IMR-90 (cell line): ENCODE results near the gene WDR70. TPM values are rescaled to one million over a fixed set of nuclear protein-coding genes. Genes with fewer than 3 reads are reported as not detected.

Experiments used
- ATAC-seq: fragments of 200-7000 bp; cut with Tn5 transposase; 2 replicates; pipeline ENCODE4 v1.9.1; 2020; ENCODE audit warnings: low read depth, mild to moderate bottlenecking, moderate library complexity
- BruUV-seq: library from RNA; stranded (reverse); fragments of 400-500 nt; replicated peaks from 2 replicates; lab custom pipeline; 2021; lab: Mats Ljungman, UMichigan
- CTCF ChIA-PET: fragments of 300-600 bp; formaldehyde crosslinking; extraction: SDS; loops from one replicate; lab custom pipeline; 2021; ENCODE audit warnings: antibody characterized with exemption; lab: Yijun Ruan, JAX
- POLR2A ChIA-PET: fragments of 300-600 bp; sonication (Branson Sonifier 250); formaldehyde crosslinking; loops from one replicate; lab custom pipeline; 2022; ENCODE audit warnings: antibody characterized with exemption; ENCODE audit not compliant: unreplicated experiment; lab: Charles Lee
- DNase-seq: peaks from one replicate; pipeline ENCODE4 v3.0.0; 2013
- H2AFZ ChIP-seq: replicated peaks from 2 replicates; pipeline ENCODE3; 2013; ENCODE audit warnings: low read length, mild to moderate bottlenecking; ENCODE audit not compliant: poor library complexity
- H2AK5ac ChIP-seq: 2 replicates; pipeline ENCODE4 v1.6.1; 2013; ENCODE audit warnings: low read depth, low read length, inconsistent platforms
- H2AK9ac ChIP-seq: replicated peaks from 2 replicates; pipeline ENCODE3; 2013; ENCODE audit warnings: mild to moderate bottlenecking, low read depth, low read length, moderate library complexity; ENCODE audit not compliant: poor library complexity
- H2BK120ac ChIP-seq: 2 replicates; pipeline ENCODE4 v1.6.1; 2013; ENCODE audit warnings: low read depth, low read length, inconsistent platforms
- H2BK15ac ChIP-seq: 3 replicates; pipeline ENCODE4 v1.6.1; 2013; ENCODE audit warnings: low read depth, low read length, inconsistent platforms
- H2BK20ac ChIP-seq: 2 replicates; pipeline ENCODE4 v1.6.1; 2013; ENCODE audit warnings: low read depth, mild to moderate bottlenecking, inconsistent platforms, low read length, moderate library complexity
- H2BK5ac ChIP-seq: 2 replicates; pipeline ENCODE4 v1.6.1; 2013; ENCODE audit warnings: mild to moderate bottlenecking, low read depth, low read length, inconsistent platforms; ENCODE audit not compliant: poor library complexity, severe bottlenecking
- H3K14ac ChIP-seq: replicated peaks from 2 replicates; pipeline ENCODE4 v1.6.1; 2013; ENCODE audit warnings: low read depth, low read length, inconsistent platforms
- H3K18ac ChIP-seq: 2 replicates; pipeline ENCODE4 v1.6.1; 2013; ENCODE audit warnings: low read depth, low read length, control low read depth
- H3K23ac ChIP-seq: 2 replicates; pipeline ENCODE4 v1.6.1; 2013; ENCODE audit warnings: low read depth, low read length, inconsistent platforms
- H3K27ac ChIP-seq: 2 replicates; pipeline ENCODE4 v1.5.1; 2013; ENCODE audit warnings: mild to moderate bottlenecking, control low read depth, low read length; ENCODE audit not compliant: insufficient read depth
- H3K27me3 ChIP-seq: 2 replicates; pipeline ENCODE4 v1.6.1; 2013; ENCODE audit warnings: low read length; ENCODE audit not compliant: control insufficient read depth, insufficient read depth
- H3K36me3 ChIP-seq: 2 replicates; pipeline ENCODE4 v1.6.1; 2013; ENCODE audit warnings: low read length, mixed read lengths; ENCODE audit not compliant: control insufficient read depth, insufficient read depth
- H3K4ac ChIP-seq: 2 replicates; pipeline ENCODE4 v1.6.1; 2013; ENCODE audit warnings: low read depth, low read length, inconsistent platforms
- H3K4me1 ChIP-seq: 2 replicates; pipeline ENCODE4 v1.6.1; 2013; ENCODE audit warnings: low read length, mixed read lengths; ENCODE audit not compliant: control insufficient read depth, insufficient read depth
- H3K4me2 ChIP-seq: 2 replicates; pipeline ENCODE4 v1.6.1; 2013; ENCODE audit warnings: low read depth, mild to moderate bottlenecking, control low read depth, low read length, moderate library complexity
- H3K4me3 ChIP-seq: 2 replicates; pipeline ENCODE4 v1.5.1; 2013; ENCODE audit warnings: low read depth, mild to moderate bottlenecking, control low read depth, low read length, moderate library complexity; ENCODE audit not compliant: insufficient read depth
- H3K56ac ChIP-seq: 2 replicates; pipeline ENCODE4 v1.6.1; 2013; ENCODE audit warnings: low read length, inconsistent platforms; ENCODE audit not compliant: insufficient read depth; ENCODE audit errors: extremely low read depth
- H3K79me1 ChIP-seq, 2 experiments: 2 replicates each; pipeline ENCODE4 v1.6.1; 2013; ENCODE audit warnings: low read length in 2 of 2, inconsistent platforms in 1 of 2, low read depth in 1 of 2
- H3K9ac ChIP-seq: 2 replicates; pipeline ENCODE4 v1.6.1; 2013; ENCODE audit warnings: low read depth, low read length, control low read depth
- H3K9me1 ChIP-seq: 2 replicates; pipeline ENCODE4 v1.6.1; 2013; ENCODE audit warnings: low read length, inconsistent platforms; ENCODE audit not compliant: insufficient read depth
- H3K9me3 ChIP-seq: 2 replicates; pipeline ENCODE4 v1.6.1; 2013; ENCODE audit warnings: low read length; ENCODE audit not compliant: control insufficient read depth, insufficient read depth
- H4K20me1 ChIP-seq: 2 replicates; pipeline ENCODE4 v1.6.1; 2013; ENCODE audit warnings: low read length, inconsistent platforms; ENCODE audit not compliant: insufficient read depth
- H4K5ac ChIP-seq: 2 replicates; pipeline ENCODE4 v1.6.1; 2013; ENCODE audit warnings: mild to moderate bottlenecking, low read depth, low read length, control low read depth
- H4K8ac ChIP-seq, 2 experiments: 2 replicates each; pipeline ENCODE4 v1.6.1; 2013; ENCODE audit warnings: low read depth in 2 of 2, low read length in 2 of 2, control low read depth in 1 of 2, inconsistent platforms in 1 of 2
- H4K91ac ChIP-seq: 2 replicates; pipeline ENCODE4 v1.6.1; 2013; ENCODE audit warnings: low read depth, low read length, inconsistent platforms; ENCODE audit not compliant: insufficient read depth
- BHLHE40 ChIP-seq: fragments of 150-350 bp; IDR thresholded peaks from 2 replicates; pipeline ENCODE4 v1.6.1; 2016; ENCODE audit warnings: mild to moderate bottlenecking, low read depth, low read length
- CEBPB ChIP-seq: IDR thresholded peaks from 2 replicates; pipeline ENCODE4 v1.6.1; 2012; ENCODE audit warnings: low read depth, low read length, improper control_type of control experiment
- CHD1 ChIP-seq: IDR thresholded peaks from 2 replicates; pipeline ENCODE4 v1.6.1; 2012; ENCODE audit warnings: low read depth, low read length, improper control_type of control experiment
- CTCF ChIP-seq: conservative IDR thresholded peaks from 2 replicates; pipeline ENCODE4 v1.5.1; 2012; ENCODE audit warnings: mild to moderate bottlenecking, low read depth, low read length, improper control_type of control experiment
- ELK1 ChIP-seq: fragments of 150-350 bp; IDR thresholded peaks from 2 replicates; pipeline ENCODE4 v1.6.1; 2016; ENCODE audit warnings: low read depth, mild to moderate bottlenecking, low read length, moderate library complexity, borderline replicate concordance
- FOS ChIP-seq: fragments of 150-350 bp; IDR thresholded peaks from 2 replicates; pipeline ENCODE4 v1.6.1; 2016; ENCODE audit warnings: low read depth, low read length
- MAFK ChIP-seq: IDR thresholded peaks from 2 replicates; pipeline ENCODE4 v1.6.1; 2012; ENCODE audit warnings: low read depth, low read length, improper control_type of control experiment
- MAZ ChIP-seq: IDR thresholded peaks from 2 replicates; pipeline ENCODE4 v1.6.1; 2012; ENCODE audit warnings: low read depth, mild to moderate bottlenecking, low read length, improper control_type of control experiment, moderate library complexity, borderline replicate concordance
- MXI1 ChIP-seq: IDR thresholded peaks from 2 replicates; pipeline ENCODE4 v1.6.1; 2012; ENCODE audit warnings: low read depth, mild to moderate bottlenecking, low read length, moderate library complexity, borderline replicate concordance
- NFE2L2 ChIP-seq: fragments of 150-350 bp; IDR thresholded peaks from 2 replicates; pipeline ENCODE4 v1.6.1; 2016; ENCODE audit warnings: low read depth, mild to moderate bottlenecking, low read length
- POLR2A ChIP-seq: IDR thresholded peaks from 2 replicates; pipeline ENCODE4 v1.6.1; 2012; ENCODE audit warnings: mild to moderate bottlenecking, low read depth, low read length
- RAD21 ChIP-seq: IDR thresholded peaks from 2 replicates; pipeline ENCODE4 v1.6.1; 2012; ENCODE audit warnings: low read length, improper control_type of control experiment
- RCOR1 ChIP-seq: IDR thresholded peaks from 2 replicates; pipeline ENCODE4 v1.6.1; 2012; ENCODE audit warnings: mild to moderate bottlenecking, low read length, improper control_type of control experiment; ENCODE audit not compliant: insufficient replicate concordance
- RFX5 ChIP-seq: IDR thresholded peaks from 2 replicates; pipeline ENCODE4 v1.8.0; 2012; ENCODE audit warnings: low read depth, mild to moderate bottlenecking, low read length, moderate library complexity
- SMC3 ChIP-seq: fragments of 150-350 bp; IDR thresholded peaks from 2 replicates; pipeline ENCODE4 v1.6.1; 2016; ENCODE audit warnings: low read depth, mild to moderate bottlenecking, antibody characterized with exemption, low read length, moderate library complexity
- USF2 ChIP-seq: fragments of 150-350 bp; IDR thresholded peaks from 2 replicates; pipeline ENCODE4 v1.6.1; 2017; ENCODE audit warnings: mild to moderate bottlenecking, antibody characterized with exemption, low read length, low read depth
- WGBS, 2 experiments: methylation state at CpG; one replicate each; pipeline versions ENCODE4 v1.1.5 to v1.1.7; 2013; ENCODE audit warnings: missing lambda C conversion rate in 2 of 2; ENCODE audit not compliant: insufficient read length in 1 of 2; ENCODE audit errors: extremely low coverage in 2 of 2; 5-methylcytosine and 5-hydroxymethylcytosine counted together
- dilution Hi-C: fragments of 300-500 bp; cut with HindIII; formaldehyde crosslinking; loops from one replicate; pipeline ENCODE4 v1.14.3; 2018; ENCODE audit warnings: low sequenced_read_pairs; ENCODE audit not compliant: unreplicated experiment
- in situ Hi-C: fragments of 300-500 bp; cut with MboI; formaldehyde crosslinking; loops from 3 replicates; pipeline ENCODE4 v1.14.3; 2019; ENCODE audit warnings: low sequenced_read_pairs, inconsistent platforms, mixed read lengths
- intact Hi-C: fragments of 100-400 bp; cut with micrococcal nuclease; formaldehyde crosslinking; loops from 2 replicates; pipeline ENCODE4 v1.10.0; 2022
- polyA plus RNA-seq, 3 experiments: library from polyadenylated mRNA; depleted of rRNA; stranded (reverse); fragments of >200 nt; gene quantifications; 2 replicates each; pipeline ENCODE4 v1.2.3, GENCODE V29; 2012; ENCODE audit warnings: low replicate concordance in 1 of 3
- total RNA-seq: library from RNA; depleted of rRNA; stranded (reverse); fragments of >200 nt; gene quantifications from 2 replicates; pipeline ENCODE4 v1.2.3, GENCODE V29; 2012

WDR70 gene
- total and polyA plus RNA-seq, 2 of the 4 experiments (the other 2 are of a cell fraction): 16.7 to 29.9 TPM

- Histone ChIP-seq H3K9me1 (no peaks in the 10 kb centered on the region), H2BK5ac (no peak overlapping the region), H4K5ac (no peak overlapping the region), H2BK15ac (no peak overlapping the region), H3K56ac (no peak overlapping the region), H3K9me3 (no peaks in the 10 kb centered on the region), H2AK5ac (no peak overlapping the region), H3K4me3 (no peak overlapping the region), H3K14ac (no peak overlapping the region), H4K8ac (no peak overlapping the region), H3K27ac (no peak overlapping the region), H3K27me3 (no peaks in the 10 kb centered on the region), H2AK9ac (no peak overlapping the region), H3K18ac (no peak overlapping the region), H3K23ac (no peak overlapping the region), H2BK20ac (no peak overlapping the region), H3K9ac (no peak overlapping the region), H2BK120ac (no peak overlapping the region), H3K79me1 (no peaks in the 10 kb centered on the region; a peak in 1 of 4 replicates), H3K4me2 (no peak overlapping the region), H3K4ac (no peak overlapping the region), H3K36me3 (no peaks in the 10 kb centered on the region), H4K91ac (no peak overlapping the region), H3K4me1 (no peaks in the 10 kb centered on the region), H2AFZ (no peak overlapping the region), H4K20me1 (no peaks in the 10 kb centered on the region)
- ATAC-seq (no peak), DNase-seq (no peak)
- in situ Hi-C loops (no loop called here), intact Hi-C loops (no loop called here), dilution Hi-C loops (no loop called here)
- ChIA-PET CTCF (no interaction called here), POLR2A (no interaction called here)
- no TSS peak for BruUV-seq
- no CpG with 5 or more reads among the region's 1 CpG for WGBS, 2 experiments
- TF ChIP-seq NFE2L2 (no peak), RAD21 (no peak), MXI1 (no peak), SMC3 (no peak), CEBPB (no peak), CHD1 (no peak), FOS (no peak), RFX5 (no peak), MAZ (no peak), POLR2A (no peak), USF2 (no peak), ELK1 (no peak), BHLHE40 (no peak), MAFK (no peak), CTCF (no peak), RCOR1 (no peak)
Measured at GRCh38 chr5:37601163-37601562, 222.0 kb downstream of the WDR70 start.
